NCI-H1092 treated with DMSO at 0.1 percent for 48 hours (cell line): ENCODE measurements around the gene AGAP5.
"Not testable (repeated sequence)": the region's sequence is repeated elsewhere in the genome, so short reads cannot be mapped to it uniquely, and the experiment has no call there.

ENCODE experiments used
- DNase-seq: peaks from one replicate; lab custom pipeline; 2025; lab: John Stamatoyannopoulos, UW

Gene AGAP5

GRCh38 chr10:73714483-73714882 is 16.6 kb upstream of the AGAP5 start:
- DNase-seq: not testable (repeated sequence)

- DNase-seq: not testable (repeated sequence)
Observed at GRCh38 chr10:73713912-73714311, 16.0 kb upstream of the AGAP5 start.

- not testable (repeated sequence) for DNase-seq
Observed at GRCh38 chr10:73711683-73712082, 13.8 kb upstream of the AGAP5 start.

GRCh38 chr10:73708122-73708521 is 10.2 kb upstream of the AGAP5 start:
- not testable (repeated sequence) for DNase-seq

GRCh38 chr10:73707628-73708027 is 9.7 kb upstream of the AGAP5 start:
- DNase-seq: not testable (repeated sequence)

- DNase-seq: not testable (repeated sequence)
Observed at GRCh38 chr10:73706488-73706887, 8.6 kb upstream of the AGAP5 start.

- DNase-seq: not testable (repeated sequence)
Observed at GRCh38 chr10:73705506-73706072, 7.7 kb upstream of the AGAP5 start.

- DNase-seq: not testable (repeated sequence)
Observed at GRCh38 chr10:73703924-73704323, 6.0 kb upstream of the AGAP5 start.

GRCh38 chr10:73698819-73699218 is 910 bp upstream of the AGAP5 start:
- DNase-seq: not testable (repeated sequence)

- DNase-seq: not testable (repeated sequence)
Observed at GRCh38 chr10:73695302-73695701, 2.6 kb downstream of the AGAP5 start.

GRCh38 chr10:73690755-73691154 is 7.2 kb downstream of the AGAP5 start:
- not testable (repeated sequence) for DNase-seq

GRCh38 chr10:73689596-73689995 is 8.3 kb downstream of the AGAP5 start:
- DNase-seq: not testable (repeated sequence)

- DNase-seq: not testable (repeated sequence)
Observed at GRCh38 chr10:73687641-73688040, 10.3 kb downstream of the AGAP5 start.

- not testable (repeated sequence) for DNase-seq
Observed at GRCh38 chr10:73674546-73674945, 23.4 kb downstream of the AGAP5 start.

- not testable (repeated sequence) for DNase-seq
Observed at GRCh38 chr10:73668378-73668777, 29.5 kb downstream of the AGAP5 start.

- not testable (repeated sequence) for DNase-seq
Observed at GRCh38 chr10:73666153-73666809, 31.6 kb downstream of the AGAP5 start.

- DNase-seq: not testable (repeated sequence)
Observed at GRCh38 chr10:73665581-73665980, 32.3 kb downstream of the AGAP5 start.

- DNase-seq: not testable (repeated sequence)
Observed at GRCh38 chr10:73664156-73665040, 33.5 kb downstream of the AGAP5 start.

- not testable (repeated sequence) for DNase-seq
Observed at GRCh38 chr10:73663621-73664020, 34.3 kb downstream of the AGAP5 start.

GRCh38 chr10:73662705-73663104 is 35.2 kb downstream of the AGAP5 start:
- DNase-seq: not testable (repeated sequence)

GRCh38 chr10:73655990-73656298 is 42.0 kb downstream of the AGAP5 start, which contains the start of gene SYNPO2L:
Gene SYNPO2L (minus strand): TSS chr10:73656029. CDS start chr10:73655922, 107 bp downstream.
- DNase-seq: no peak

- no peak for DNase-seq
Observed at GRCh38 chr10:73655257-73655989, 42.5 kb downstream of the AGAP5 start.
